ENCODE data around the gene FDX2. TPM values are rescaled to one million over a fixed set of nuclear protein-coding genes. Genes with fewer than 3 reads are reported as not detected.
"Not testable (repeated sequence)": the region's sequence is repeated elsewhere in the genome, so short reads cannot be mapped to it uniquely, and the experiment has no call there.

FDX2 gene
- polyA plus RNA-seq, 5 donors = 15.3 to 27.2 (median 19.3) TPM

DNA sequence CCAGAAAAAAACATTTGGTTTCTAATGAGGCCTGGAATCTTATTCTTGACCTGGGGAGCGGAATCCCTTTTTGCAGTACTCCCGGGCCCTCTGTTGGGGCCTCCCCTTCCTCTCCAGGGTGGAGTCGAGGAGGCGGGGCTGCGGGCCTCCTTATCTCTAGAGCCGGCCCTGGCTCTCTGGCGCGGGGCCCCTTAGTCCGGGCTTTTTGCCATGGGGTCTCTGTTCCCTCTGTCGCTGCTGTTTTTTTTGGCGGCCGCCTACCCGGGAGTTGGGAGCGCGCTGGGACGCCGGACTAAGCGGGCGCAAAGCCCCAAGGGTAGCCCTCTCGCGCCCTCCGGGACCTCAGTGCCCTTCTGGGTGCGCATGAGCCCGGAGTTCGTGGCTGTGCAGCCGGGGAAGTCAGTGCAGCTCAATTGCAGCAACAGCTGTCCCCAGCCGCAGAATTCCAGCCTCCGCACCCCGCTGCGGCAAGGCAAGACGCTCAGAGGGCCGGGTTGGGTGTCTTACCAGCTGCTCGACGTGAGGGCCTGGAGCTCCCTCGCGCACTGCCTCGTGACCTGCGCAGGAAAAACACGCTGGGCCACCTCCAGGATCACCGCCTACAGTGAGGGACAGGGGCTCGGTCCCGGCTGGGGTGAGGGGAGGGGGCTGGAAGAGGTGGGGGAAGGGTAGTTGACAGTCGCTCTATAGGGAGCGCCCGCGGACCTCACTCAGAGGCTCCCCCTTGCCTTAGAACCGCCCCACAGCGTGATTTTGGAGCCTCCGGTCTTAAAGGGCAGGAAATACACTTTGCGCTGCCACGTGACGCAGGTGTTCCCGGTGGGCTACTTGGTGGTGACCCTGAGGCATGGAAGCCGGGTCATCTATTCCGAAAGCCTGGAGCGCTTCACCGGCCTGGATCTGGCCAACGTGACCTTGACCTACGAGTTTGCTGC lies 28.7 kb downstream of the FDX2 start, which contains the start of gene ICAM4:
Gene ICAM4 (plus strand): TSS at position 153 of the 935 bp plus-strand sequence. CDS start 58 bp downstream, at position 211.
- peak; percentile 94 for DNase-seq

GRCh38 chr19:10285393-10285792 lies 30.4 kb downstream of the FDX2 start:
- no peak for DNase-seq

DNA sequence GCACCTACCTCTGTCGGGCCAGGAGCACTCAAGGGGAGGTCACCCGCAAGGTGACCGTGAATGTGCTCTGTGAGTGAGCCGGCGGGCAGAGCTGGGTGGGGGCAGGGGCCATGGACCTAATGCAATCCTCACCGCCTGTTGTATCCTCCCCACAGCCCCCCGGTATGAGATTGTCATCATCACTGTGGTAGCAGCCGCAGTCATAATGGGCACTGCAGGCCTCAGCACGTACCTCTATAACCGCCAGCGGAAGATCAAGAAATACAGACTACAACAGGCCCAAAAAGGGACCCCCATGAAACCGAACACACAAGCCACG lies 30.9 kb downstream of the FDX2 start:
- DNase-seq = no peak

GRCh38 chr19:10284065-10284959 lies 31.5 kb downstream of the FDX2 start:
- no peak for DNase-seq

- DNase-seq = no peak
These were observed 32.3 kb downstream of the FDX2 start for GRCh38 chr19:10283301-10284064.

DNA sequence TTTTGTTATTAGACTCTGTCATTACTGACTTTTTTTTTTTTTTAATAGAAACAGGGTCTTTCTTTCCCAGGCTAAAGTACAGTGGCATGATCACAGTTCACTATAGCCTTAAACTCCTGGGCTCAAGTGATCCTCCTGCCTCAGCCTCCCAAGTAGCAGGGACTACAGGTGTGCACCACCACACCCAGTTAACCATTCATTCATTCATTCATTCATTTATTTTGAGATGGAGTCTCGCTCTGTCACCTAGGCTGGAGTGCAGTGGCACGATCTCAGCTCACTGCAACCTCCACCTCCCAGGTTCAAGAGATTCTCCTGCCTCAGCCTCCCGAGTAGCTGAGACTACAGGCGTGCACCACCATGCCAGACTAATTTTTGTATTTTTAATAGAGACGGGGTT lies 33.8 kb downstream of the FDX2 start:
- DNase-seq = not testable (repeated sequence)

DNA sequence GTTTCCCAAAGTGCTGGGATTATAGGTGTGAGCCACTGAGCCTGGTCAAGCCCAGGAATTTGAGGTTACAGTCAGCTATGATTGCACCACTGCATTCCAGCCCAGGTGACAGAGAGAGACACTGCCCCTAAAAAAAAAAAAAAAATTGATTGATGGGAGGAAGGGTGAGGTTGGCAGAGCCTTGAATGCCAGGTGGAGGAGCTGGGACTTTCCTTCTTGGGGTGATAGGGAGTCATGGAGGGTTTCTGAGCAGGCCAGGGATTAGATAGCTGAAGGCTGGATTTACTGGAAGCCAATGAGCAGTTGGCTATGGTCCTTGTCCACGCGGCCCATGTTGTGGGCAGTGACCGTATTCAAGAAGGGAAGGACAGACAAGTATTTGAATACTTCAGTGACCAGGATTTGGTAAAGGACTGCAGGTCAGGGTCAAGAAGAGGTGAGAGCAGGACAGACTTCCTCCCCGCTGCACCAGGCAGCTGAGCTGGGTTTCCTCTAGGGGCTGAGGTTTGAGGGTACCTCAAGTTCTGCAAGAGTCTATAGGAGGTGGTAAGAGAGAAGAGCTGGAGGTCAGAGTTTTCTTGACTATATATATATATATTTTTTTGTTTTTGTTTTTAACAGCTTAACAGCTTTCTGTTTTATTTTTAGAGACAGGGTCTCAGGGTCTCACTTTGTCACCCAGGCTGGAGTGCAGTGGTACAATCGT lies 35.9 kb downstream of the FDX2 start:
- DNase-seq = no peak

DNA sequence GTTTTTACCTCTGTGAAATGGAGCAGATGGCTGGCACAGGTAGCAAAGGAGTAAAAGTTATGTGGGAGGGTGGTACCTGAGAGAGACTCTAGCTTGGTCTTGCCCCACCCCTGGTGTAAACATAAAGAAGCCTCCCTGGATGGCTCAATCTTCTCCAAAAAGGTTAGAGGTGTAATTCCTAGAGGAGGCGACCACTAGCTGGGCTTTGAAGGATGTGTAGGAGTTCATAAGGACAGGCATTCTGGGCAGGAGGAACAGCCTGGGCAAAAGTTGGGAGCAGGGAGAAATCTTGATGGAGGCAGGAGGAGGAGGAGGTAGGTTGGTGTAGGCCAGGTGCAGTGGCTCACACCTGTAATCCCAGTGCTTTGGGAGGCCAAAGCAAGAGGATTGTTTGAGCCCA lies 36.9 kb downstream of the FDX2 start:
- no peak for DNase-seq

GRCh38 chr19:10277795-10278589 lies 37.8 kb downstream of the FDX2 start:
- DNase-seq = no peak

DNA sequence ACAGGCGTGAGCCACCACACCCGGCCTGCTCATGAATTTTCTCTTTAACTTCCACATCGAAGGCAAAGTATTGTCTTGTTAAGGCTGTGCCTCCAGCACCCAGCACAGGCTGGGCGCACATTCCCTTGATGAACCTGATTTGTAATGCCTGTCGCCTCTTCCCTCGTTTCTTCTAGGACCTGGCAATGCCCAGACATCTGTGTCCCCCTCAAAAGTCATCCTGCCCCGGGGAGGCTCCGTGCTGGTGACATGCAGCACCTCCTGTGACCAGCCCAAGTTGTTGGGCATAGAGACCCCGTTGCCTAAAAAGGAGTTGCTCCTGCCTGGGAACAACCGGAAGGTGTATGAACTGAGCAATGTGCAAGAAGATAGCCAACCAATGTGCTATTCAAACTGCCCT lies 41.2 kb downstream of the FDX2 start:
- DNase-seq = no peak

DNA sequence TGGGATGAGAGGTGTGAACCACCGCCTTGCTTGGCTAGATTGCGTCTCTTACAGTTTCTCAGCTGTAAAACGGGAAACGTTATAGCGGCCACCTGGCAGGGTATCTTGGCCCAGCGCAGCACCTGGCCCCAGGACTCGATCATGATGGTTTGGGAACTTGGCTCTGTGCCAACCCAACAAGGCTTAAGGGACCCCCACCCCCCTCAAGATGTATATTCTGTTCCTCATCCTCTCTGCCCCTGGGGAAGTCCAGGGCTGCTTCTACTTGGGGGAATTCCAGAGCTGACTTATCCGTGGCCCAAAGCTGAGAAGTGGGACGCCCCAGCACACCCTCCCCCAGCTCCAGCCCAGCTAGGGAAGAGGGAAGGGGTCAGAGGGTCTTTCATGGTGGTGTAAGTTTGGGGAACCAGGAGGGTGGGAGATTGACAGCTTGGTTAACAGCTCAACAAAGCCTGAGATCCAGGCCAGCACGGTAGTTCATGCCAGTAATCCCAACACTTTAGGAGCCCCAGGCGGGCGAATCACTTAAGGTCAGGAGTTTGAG lies 44.2 kb downstream of the FDX2 start:
- no peak for DNase-seq

GRCh38 chr19:10270616-10271394 lies 45.0 kb downstream of the FDX2 start, which contains the start of gene ICAM1:
Gene ICAM1 (plus strand): TSS chr19:10271120. CDS start chr19:10271160, 40 bp downstream.
- no peak for DNase-seq

- DNase-seq = no peak
These were observed 45.6 kb downstream of the FDX2 start for GRCh38 chr19:10270180-10270615.

- DNase-seq = peak in 1 of 2 donors; percentile 73
These were observed 46.3 kb downstream of the FDX2 start for GRCh38 chr19:10269333-10270179.

DNA sequence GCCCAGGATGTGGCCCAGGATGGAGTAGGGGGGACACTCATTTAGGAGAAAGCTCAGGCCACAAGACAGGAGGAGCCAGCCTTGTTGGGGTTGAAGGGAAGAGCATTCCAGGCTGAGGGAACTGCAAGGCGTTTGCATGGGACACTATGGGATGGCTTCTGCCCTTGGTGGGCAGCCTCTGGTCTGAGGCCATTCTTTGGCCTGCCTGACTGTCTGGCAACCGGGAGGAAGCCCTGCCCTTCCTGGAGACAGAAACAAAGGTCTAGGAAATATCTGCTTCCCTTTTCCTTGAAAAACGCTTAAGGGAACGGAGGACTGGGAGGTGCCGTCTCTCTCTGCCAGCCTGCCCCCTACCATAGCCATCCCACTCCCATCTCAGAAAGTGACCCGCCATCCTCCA lies 47.7 kb downstream of the FDX2 start:
- DNase-seq = no peak

DNA sequence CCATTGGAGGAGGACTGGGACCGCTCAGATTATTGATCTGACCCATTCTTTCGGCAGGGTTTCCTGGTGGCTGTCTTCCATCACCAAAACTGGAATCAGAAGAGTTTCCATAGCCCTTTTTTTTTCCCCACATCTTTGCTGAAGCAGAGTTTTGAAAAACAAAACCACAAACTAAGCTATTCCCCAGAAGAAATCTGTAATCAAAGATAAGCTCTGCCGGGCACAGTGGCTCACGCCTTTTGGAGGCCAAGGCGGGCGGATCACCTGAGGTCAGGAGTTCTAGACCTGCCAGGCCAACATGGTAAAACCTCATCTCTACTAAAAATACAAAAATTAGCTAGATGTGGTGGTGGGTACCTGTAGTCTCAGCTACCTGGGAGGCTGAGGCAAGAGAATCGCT lies 49.1 kb downstream of the FDX2 start:
- no peak for DNase-seq

DNA sequence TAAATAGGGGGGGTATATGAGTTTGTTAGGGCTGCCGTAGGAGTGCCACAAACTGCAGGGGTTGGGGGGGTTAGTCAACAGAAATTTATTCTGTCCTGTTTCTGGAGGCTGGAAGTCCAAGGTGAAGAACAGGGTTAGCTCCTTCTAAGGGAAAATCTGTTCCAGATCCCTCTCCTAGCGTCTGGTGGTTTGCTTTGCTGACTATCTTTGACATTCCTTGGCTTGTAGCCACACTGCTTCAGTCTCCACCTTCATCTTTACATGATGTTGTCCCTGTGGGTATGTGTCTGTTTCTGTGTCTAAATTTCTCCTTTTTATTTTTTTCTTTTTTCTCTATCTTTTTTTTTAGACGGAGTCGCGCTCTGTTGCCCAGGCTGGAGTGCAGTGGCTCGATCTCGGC lies 53.0 kb downstream of the FDX2 start:
- no peak for DNase-seq

- no peak for DNase-seq
These were observed 55.7 kb downstream of the FDX2 start for GRCh38 chr19:10260141-10260584.
